ELF-1 (cell line): ENCODE measurements around the gene SCUBE1.

Experiments used
- DNase-seq: peaks from one replicate; pipeline ENCODE4 v3.0.0-alpha.2; 2016; ENCODE audit warnings: low read depth, low spot score

The SCUBE1 gene

DNA sequence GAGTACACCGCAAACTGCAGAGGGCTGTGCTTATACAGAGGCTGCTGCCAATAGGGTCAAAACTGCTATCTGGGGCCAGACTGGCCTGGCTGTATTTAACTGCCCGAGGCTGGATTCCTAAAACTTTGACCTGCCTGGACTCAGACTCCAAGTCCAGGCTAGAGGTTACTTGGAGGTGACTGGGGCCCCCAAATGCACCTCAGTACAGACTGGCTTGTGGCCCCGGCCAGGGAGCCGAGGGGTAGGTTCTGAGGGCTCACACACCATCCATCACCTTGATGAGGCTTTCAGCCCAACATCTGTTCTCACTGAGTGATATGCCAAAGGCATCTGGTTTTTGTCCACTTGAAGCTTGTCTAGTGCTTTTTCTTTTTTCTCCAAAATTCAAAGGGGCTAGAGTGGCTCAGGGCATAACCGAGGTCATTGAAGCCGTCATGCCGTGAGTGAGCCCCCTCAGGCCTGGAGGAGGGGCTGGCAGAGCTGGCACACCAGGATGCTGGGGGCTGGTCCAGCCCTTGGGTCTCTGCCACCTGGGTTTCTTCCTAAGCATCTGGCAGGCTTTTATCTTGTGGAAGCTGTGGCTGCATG, 103.9 kb downstream of the SCUBE1 start:
- DNase-seq = no peak

DNA sequence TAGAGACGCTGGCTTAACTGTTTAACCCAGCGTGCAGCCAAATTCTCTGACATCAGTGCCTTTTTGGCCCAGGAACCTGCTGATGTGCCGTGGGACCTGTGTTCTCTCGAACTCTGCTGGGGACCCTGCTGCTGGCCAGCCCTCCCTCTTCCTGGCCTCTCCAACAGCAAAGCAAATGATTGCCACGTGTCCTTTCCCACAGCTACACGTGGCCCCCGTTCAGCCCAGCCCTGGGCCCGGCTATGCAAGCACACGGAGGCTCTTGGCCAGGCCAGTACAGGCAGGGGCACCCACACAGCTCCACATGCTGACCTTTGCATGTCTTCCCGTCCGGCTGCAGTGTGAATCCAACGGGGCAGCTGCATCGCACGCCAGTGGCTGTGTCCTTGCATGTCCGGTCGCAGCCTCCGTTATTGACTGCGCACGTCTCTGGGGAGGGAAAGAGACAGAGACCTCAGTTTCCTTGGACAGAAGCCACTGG, 104.6 kb downstream of the SCUBE1 start:
- no peak for DNase-seq

DNA sequence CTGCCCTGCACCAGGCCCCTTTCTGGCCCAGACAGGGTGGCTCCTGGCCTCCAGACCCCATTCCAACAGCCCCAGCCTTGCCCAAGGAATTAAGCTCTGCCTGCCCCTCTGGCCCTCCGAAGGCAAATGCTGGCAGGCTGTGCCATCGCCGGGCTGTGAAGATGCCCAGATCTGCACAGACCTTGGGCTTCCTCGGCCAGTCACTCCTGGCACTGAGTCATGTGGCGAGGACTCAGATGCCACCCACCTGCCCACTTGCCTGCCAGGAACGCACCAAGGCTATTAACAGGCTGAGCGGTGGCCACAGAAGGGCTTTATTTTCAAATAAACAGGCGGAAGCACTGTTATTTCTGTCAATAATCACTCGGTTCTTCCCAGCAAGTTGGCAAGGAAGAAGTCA, 105.9 kb downstream of the SCUBE1 start:
- no peak for DNase-seq

DNA sequence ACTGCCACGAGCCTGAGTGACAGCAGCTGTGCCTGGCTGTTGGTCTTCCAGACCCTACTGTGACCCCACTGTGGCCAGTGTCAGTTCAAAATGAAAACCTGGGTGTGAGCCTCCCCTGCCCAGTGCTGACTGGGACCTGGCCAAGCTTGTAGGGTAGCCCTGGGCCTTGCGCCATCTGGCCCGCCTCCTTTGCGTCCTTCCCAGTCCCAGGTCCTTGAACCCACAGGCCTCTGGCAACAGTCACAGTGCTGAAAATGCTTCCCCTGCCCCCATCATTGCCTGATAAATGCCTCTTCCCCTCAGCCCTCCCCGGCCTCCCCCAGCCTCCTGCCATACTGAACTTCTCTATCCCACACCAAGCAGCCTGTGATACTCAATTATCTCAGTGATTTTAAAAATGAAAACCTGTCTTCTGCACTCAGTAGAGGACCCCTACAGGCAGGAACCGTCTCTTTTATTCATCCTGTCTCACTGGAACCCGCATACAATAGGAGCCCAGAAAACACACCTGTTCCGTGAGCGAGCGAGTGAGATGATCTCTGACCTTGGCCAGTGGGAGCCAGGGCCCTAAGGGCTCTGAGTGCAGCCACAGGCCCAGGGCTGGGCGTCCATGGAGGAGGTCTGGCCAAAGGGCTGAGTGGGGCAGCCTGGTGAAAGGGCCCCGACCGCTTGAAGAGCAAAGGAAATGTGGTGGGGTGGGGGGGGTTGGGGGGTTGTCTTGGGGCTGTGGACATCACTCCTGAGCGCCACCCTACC, 106.6 kb downstream of the SCUBE1 start:
- no peak for DNase-seq

DNA sequence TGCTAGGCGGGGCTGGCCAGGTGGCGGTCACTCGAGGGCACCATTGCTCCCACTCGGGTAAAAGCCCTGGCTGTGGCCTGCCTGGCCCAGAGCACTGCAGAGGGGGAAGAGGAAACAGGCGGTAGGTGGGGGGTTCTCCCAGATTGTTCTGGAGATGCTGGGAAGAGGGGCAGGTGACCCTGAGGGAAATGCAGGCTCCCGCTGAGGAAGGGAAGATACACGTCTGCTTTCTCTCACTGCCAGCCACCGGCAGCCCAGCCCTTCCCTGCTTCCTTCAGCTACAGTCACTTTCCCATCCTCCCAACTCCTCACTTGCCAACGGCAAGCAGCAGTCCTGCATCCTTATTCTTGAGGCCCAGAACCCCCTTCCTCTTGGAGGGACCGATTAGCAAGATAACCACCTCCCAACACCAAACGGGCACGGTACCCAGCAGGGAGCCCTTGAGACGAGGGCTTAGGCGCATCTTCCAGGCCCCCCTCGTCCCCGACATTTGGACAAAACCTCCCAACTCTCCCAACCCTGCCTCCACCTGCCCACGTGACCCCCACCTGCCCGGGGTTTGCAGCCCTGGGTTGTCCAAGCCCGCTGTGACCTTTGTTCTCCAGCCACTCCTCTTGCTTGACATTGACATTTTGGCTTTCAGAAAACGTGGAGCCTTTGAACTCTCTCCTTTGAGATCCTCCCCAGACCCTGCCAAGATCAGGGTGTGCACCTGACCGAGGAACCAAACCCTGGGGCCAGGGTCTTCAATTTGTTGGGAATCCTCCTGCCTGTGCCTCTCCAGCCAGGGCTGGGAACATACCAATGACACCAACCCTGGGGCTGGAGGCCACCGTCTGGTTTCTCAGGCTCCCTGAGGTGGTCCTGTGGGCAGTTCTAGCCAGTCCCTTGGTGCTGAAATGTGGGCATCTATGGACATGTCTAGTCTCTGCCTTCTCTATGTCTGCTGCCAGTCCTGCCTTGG, 107.4 kb downstream of the SCUBE1 start:
- DNase-seq = no peak

DNA sequence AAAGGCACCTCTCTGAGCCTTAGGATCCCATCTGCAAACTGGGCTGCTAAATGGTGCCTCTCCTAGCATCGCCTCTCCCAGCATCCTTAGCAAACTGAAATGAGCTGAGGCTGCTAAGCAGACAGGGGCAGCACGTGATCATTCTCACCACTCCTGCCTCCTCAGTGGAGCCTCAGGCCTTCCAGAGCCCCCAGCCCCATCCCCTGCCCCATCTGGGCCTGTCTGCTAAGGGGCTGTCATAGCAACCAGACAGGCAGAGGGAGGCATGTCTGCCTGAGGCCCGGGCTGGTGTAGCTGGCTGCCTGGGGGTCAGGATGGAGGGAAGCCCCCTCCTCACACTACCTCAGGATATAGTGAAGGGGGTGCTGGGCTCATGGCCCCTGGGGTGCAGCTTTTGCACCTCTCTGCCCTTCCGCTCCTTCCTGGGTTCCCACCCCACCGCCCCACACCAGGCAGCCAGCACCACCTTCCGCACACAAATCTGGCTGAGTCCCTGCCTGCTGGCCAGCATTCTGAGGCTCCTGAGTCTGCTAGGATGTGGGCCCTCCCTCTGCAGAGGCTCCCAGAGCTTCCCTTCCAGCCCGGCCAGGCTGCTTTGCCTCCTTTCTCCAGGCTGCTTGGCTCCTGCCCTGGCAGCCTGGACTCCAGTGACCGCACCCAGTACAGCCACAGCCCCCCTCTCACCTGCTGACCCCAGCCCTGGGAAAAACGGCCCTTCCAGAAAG, 108.7 kb downstream of the SCUBE1 start:
- no peak for DNase-seq

DNA sequence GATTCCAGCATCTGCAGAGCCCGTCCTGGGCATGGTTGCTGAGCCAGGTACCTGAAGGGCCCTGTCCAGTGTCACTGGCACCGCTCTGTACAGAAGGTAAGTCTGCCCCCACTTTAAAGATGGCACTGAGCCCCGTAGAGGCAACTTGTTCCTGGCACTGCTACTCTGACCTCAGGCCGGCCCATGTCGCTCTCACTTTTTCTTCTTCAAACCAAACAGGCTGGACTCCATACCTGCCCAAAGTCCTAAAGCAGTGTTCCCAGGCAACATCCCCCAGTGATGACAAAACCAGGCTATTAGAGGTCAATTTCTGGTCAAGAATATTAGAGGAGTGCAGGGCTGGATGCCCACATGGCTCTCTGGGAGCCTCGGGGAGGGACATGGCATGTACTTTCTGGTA, 109.6 kb downstream of the SCUBE1 start:
- DNase-seq = no peak

DNA sequence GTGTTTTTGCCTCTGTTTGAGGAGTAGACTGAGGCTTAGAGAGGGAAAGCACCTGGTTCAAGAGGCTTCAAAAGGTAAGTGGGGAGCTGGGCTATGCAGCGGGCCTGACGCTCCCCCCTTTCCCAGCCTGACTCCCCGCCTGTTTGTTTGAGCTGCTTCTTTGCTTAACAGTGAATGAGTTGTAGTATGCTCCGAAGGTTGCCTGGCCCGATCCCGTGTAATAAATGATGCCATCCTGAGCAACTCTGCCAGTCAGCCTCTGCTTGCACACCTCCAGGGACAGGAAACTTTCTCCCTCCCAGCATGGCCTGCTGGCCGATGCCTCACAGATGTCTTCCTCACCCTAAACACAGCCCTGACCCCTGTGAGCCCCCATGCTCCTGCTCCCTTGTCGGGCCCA, 110.7 kb downstream of the SCUBE1 start:
- DNase-seq = no peak

DNA sequence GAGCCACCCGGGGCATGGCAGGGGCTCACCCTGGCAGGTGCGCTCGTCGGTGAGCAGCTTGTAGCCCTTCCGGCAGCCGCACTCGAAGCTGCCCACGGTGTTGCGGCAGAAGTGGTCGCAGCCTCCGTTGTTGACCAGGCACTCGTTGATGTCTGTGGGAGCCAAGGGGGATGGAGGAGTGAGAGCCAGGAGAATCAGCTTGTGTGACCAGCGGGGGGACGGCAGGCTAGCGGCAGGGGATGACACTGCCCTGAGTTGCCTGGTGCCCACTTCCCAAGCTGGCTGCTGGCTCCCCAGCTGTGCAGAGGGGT, 111.5 kb downstream of the SCUBE1 start:
- DNase-seq = no peak

DNA sequence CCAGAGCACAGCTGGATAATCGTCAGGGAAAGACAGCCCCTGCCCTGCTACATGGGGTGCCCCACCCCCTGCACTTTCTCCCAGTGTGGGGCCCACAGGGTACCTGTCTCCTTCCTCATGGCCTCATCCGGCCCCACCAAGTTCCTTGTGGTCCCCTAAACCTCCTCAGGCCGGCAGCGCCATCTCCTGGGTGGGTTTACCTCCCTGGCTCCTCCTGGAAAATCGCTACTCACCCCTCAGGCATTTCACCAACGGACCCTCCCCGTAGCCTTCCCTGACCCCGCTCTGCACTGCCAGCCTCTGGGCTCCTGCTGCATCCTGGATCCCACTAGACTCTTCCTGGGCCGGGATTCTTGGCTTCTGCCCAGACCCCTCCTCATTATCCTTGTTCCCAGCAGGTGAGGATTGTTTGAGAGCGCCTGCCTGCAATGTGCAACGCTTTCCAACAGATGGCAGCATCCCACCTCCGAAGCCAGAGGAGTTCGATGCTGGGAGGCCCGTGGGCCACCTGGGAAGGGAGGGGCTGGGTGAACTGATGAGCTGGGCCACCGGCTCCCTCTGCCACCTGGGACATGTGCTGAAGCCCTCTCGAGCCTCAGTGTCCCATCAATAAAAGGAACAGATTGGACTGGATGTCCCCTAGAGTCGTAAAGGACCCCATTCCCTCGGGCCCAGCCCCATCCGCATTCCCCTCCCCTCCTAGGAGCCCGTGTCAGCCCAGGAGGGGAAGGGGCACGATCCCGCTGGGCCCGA, 112.0 kb downstream of the SCUBE1 start:
- peak; percentile 92 for DNase-seq

DNA sequence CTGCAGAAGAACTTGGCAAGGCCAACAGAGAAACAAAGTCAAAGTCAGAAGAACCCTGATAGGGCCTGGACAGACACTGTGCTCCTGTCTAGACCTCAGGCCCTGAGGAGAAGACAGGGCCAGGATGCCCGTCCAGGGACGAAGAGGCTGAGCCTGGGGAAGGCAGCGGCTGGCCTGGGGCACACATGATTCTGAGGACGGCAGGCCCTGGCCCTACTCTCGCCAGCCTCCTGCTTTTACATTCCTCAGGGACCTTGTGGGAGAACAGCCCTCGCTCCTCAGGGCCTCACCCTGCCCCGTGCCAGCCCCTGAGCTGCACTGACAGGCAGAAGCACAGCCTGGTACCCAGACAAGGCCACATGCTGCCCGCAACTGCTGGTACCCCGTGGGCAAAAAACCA, 112.6 kb downstream of the SCUBE1 start:
- no peak for DNase-seq

DNA sequence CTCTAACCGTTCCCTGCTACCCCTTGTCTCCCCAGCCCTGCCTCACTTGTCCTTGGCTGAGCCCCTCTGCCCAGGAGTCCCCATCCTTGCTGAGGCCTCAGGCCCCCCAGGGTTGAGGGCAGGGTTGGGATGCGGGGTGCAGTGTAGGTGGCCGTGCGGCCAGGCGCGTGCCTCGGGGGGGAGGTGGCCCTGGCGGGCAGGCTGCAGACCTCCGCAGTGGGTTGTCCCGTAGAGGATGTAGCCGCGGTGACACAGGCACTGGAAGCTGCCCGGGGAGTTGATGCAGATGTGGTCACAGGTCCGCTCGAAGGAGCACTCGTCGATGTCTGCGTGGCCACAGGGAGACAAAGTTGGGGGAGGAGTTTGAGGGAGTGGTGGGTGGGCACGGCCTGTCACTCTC, 114.3 kb downstream of the SCUBE1 start:
- DNase-seq = no peak

DNA sequence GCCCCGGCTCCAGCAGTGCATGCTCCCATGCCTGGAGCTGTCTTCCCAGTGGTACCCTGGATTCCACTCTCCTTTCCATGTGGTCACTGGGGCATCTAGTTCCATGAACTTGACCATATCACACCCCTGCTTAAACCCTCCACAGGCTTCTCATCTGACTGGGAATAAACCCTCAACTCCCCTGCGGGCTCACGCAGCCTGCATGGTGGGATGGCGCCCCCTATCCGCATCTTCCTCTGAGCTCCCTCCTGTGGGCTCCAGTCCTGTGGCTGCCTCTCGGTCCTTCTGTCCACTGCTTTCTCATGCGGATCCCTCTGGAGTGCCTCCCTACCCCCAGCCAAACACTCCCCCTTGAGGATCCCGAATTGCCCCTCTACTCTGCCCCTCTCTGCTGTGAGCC, 114.8 kb downstream of the SCUBE1 start:
- peak; percentile 77 for DNase-seq

DNA sequence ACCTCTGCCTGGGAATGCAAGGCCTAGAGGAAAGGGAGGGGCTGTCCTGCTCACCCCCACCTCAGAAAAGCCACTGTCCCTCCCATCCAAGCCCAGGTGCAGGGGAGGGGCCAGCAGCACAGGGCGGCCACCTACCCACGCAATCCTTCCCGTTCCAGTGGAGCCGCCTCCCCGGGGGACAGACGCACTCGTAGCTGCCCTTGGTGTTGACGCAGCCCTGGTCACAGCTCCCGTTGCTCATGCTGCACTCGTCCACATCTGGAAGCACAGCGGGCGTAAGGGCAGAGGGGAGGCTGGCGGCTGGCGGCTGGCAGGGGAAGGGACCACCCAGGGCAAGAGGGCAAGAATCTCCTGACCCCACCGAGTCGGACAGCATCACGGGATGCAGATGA, 115.9 kb downstream of the SCUBE1 start:
- DNase-seq = peak; percentile 33

DNA sequence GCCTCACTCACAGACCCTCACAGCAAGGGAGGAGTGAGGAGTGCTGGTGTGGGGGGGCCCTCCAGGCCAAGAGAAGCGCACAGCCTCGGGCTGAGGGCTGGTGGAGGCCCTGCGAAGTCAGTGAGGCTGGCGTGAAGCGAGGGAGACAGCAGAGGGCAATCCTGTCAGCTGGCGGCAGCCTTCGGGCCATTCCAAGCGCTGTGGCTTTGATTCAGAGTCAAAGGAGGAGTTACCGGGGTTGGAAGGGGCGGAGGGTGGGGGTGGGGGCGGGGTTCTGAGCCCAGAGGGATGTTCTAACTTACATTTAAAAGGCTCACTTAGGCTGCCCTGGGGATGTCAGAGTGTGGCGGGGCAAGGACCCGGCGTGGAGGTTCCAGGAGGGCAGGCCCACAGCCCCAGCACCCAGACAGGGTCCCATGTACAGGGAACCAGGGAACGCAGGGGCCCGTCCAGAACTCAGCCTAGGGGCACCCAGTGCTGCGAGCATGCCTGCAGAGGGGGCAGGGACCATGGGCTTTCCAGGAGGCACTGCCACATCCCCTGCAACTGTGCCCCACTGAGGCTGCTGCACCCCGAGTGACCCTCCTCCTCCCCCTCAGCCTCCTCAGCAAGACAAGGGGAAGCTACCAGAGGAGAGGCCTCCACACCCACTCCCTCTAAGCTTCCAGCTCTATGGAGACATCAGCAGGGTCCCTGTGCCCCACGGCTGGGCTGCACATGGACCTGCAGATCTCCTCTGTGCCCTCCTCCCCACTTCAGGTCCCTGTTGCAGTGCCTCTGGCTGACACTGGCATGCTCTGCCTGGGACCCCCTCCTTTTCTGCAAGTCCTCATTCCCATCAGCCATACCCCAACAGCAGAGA, 116.6 kb downstream of the SCUBE1 start:
- peak; percentile 81 for DNase-seq

DNA sequence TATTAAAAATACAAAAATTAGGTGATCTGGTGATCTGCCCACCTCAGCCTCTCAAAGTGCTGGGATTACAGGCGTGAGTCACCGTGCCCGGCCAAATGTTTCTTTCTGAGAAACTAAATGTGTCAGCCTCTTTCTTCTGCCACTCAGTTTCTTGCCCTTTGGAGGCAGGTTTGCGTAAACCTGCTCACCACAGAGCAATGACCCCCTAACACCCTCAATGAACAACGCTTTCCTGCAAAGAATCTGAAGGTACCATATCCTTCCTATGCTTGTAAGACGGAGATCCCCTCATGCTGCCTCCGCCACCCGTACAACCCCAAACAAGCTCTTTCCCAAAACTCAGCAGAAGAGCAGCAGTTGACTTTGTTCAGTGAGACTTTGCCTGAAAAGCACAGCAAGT, 117.6 kb downstream of the SCUBE1 start:
- DNase-seq = no peak

DNA sequence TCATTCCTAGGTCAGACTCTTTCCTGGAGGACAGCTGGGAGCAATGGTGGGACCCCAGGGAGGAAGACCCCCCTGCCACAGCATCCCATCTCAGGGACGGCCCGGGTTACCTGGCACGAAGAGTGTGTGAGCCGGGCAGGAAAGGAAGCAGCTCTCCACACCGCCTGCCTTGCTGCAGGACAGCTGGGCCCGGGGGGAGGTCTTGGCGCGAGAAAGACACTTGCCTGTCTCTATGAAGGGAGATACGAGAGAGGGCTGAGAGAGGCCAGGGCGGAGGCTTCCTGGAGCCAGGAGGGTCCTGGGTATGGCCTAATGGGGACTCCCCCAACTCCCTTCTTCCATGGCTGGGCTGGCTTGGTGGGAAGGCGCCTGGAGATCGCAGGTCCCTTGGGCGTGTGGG, 120.2 kb downstream of the SCUBE1 start:
- no peak for DNase-seq

DNA sequence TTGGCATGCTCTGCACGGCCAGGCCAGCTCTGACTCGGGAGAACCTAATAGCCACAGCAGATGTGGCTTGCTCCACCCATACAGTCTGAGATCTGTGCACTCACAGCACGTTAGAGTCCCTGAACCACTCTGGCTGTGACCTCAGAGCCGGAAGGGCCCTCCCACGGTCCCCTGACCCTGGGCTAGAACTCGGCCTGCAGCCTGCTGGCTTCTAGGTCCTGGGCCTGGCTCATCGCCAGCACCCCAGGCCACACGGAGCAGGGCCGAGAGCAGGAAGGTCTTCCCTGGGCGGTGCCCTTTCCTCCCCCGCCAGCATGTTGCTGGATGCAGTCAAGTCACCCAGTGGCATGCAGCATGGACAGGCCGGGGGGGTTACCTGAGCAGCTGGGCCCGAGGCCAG, 120.9 kb downstream of the SCUBE1 start:
- no peak for DNase-seq

DNA sequence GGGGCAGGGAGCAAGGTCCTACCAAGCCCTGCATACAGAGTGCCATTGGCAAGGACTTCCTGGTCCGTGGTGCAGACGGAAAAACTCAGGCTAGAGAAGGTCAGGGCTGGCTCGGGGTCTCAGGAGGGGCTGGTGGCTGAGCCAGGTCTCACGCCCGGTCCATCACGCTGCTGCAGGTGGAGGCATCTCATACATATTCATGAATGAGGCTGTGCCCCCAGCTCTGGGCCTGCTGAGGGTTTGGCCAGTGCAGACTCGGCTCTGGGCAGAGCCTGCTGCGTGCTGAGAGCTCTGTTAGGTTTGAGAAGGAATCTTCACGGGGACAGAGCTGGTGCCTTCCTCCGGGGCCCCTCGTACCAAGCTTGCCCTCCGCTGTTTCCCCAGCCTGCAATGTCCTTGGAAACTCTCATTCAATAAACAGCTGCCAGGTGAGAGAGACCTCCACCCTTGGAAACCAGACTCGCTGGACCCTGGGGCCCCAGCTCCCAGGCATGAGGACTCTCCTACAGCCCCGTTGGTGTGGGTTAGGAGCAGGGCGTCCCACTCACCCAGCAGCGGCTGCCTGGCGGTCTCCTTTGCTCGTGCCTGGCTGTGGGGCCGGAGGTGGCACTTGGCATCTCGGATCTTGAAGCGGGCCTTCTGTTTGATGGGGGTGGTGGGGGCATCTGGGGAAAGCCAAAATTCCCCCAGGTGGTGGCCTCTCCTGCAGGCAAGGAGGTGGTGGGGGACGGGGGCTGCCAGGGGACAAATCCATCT, 122.4 kb downstream of the SCUBE1 start:
- no peak for DNase-seq
